ENCODE results near the gene SMOC1. TPM values are rescaled to one million over a fixed set of nuclear protein-coding genes. Genes with fewer than 3 reads are reported as not detected.

Gene SMOC1
- total and polyA plus RNA-seq, 9 of the 15 experiments (the other 6 are each of a cell fraction or from before 2014, with no cell fraction given), result 0.04 TPM; not detected in 8

DNA sequence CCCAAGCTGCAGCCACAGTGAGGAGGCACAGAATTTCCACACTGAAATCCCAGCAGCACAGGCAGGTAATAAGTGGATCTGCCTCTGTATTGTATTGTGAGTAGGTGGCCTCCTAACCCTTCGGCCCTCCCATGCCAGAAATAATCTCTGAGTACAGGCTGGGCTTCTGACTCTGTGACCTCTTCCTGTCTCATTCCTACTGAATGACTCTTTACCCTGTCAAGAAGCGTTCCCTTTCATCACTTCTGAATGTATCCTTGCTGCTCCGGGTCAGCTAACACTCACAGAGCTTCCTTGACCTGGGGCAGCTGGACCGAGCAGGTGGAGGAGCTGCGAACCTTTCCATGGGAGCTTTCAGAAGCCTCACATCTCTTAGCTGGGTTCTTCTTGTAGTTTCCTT is 190.0 kb downstream of the SMOC1 start (continued):
- TF ChIP-seq, protein P1, sequence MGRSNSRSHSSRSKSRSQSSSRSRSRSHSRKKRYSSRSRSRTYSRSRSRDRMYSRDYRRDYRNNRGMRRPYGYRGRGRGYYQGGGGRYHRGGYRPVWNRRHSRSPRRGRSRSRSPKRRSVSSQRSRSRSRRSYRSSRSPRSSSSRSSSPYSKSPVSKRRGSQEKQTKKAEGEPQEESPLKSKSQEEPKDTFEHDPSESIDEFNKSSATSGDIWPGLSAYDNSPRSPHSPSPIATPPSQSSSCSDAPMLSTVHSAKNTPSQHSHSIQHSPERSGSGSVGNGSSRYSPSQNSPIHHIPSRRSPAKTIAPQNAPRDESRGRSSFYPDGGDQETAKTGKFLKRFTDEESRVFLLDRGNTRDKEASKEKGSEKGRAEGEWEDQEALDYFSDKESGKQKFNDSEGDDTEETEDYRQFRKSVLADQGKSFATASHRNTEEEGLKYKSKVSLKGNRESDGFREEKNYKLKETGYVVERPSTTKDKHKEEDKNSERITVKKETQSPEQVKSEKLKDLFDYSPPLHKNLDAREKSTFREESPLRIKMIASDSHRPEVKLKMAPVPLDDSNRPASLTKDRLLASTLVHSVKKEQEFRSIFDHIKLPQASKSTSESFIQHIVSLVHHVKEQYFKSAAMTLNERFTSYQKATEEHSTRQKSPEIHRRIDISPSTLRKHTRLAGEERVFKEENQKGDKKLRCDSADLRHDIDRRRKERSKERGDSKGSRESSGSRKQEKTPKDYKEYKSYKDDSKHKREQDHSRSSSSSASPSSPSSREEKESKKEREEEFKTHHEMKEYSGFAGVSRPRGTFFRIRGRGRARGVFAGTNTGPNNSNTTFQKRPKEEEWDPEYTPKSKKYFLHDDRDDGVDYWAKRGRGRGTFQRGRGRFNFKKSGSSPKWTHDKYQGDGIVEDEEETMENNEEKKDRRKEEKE (IDR thresholded peaks at IDR 0.05; ENCODE audit: borderline replicate concordance in 1 of 2, control insufficient read depth in 1 of 2, low read depth in 2 of 2, low read length in 1 of 2), result no peak

DNA sequence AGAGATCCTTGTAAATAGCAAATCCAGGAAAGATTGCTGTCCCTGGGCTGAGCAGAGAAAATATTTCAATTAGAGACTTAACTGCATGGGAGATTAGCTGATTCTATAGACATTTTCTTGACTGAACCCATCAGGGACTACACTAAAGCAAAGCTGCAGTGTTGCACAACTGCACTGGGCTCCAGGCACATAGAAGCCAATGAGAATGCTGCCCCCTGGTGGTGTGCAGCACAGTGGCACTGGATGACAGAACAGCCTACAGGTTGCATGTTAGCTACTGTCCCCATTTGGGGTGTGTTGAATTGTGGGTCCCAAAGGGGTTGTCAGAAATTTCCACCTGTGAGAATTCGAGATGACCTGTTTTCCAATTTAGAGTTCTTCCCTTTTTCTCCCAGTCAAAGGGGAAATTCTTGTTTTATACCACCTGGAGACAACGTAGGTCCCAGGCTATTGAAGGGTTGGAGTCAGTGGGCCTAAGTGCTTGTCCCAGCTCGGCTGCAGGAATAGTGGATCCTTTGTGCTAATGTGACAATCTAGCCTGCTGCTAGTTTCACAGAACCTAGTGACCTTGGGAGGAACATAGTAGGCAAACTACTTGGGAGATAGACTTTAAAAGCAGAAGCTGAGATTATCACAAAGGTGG is 194.8 kb downstream of the SMOC1 start:
- no peaks in the 10 kb centered on the region for H3K4me1 ChIP-seq (replicated peaks in 1 of 2; ENCODE audit: control insufficient read depth in 2 of 2, insufficient read depth in 2 of 2, low read length in 2 of 2)
- H2AFZ ChIP-seq (ENCODE audit: low read depth, low read length), result no peak overlapping the region
- in situ Hi-C loops (cut with MboI), result no loop called here
- ATAC-seq (peak; percentile 92), FAIRE-seq (peak; percentile 67), DNase-seq (ENCODE audit: extremely low read depth in 1 of 4, low spot score in 3 of 4) (peak; percentile 59 to 68 (median 66))
- intact Hi-C loops (cut with micrococcal nuclease), result loop anchor here (1.0 kb wide), 1 partner anchor 256 kb away; no protein-coding TSS in a partner anchor
- no peaks in the 10 kb centered on the region for H3K36me3 ChIP-seq (ENCODE audit: control insufficient read depth, insufficient read depth, low read length)
- ChIA-PET CTCF (ENCODE audit: low intra/inter-chr PET ratio) (interaction anchor here (0.6 to 1.1 kb wide), 2 partner anchors 190 to 255 kb away, joined by 4 to 8 read pairs; no protein-coding TSS in a partner anchor), POLR2A (interaction anchor here (0.5 to 0.8 kb wide), 3 partner anchors 69 to 571 kb away, joined by 3 read pairs; no protein-coding TSS in a partner anchor)
- H4K20me1 ChIP-seq (replicated peaks; ENCODE audit: control insufficient read depth, insufficient read depth, low read length), result no peaks in the 10 kb centered on the region
- no peak overlapping the region for H3K4me3 ChIP-seq
- no peaks in the 10 kb centered on the region for H3K79me2 ChIP-seq (ENCODE audit: control insufficient read depth, insufficient read depth, low read length)
- WGBS (ENCODE audit: insufficient coverage, low coverage, missing lambda C conversion rate), result 0% methylated on average over 2 of the region's 3 CpGs
- no peaks in the 10 kb centered on the region for H3K9me1 ChIP-seq (ENCODE audit: control insufficient read depth, insufficient read depth, low read length)
- H3K27me3 ChIP-seq (ENCODE audit: control insufficient read depth in 2 of 2, insufficient read depth in 2 of 2, low read length in 2 of 2), result no peaks in the 10 kb centered on the region
- H3K9ac ChIP-seq (ENCODE audit: insufficient read depth in 1 of 2, low read depth in 2 of 2, low read length in 2 of 2), result no peak overlapping the region
- H3K4me2 ChIP-seq (ENCODE audit: insufficient read depth, low read length), result no peak overlapping the region
- no peak overlapping the region for H3K27ac ChIP-seq (ENCODE audit: extremely low read depth, low read depth, low read length)
- BruUV-seq (replicated peaks), result no TSS peak
- H3K9me3 ChIP-seq (replicated peaks; ENCODE audit: control insufficient read depth, insufficient read depth, low read depth, low read length), result no peaks in the 10 kb centered on the region
- TF ChIP-seq CEBPG (CRISPR knock-in tag; IDR thresholded peaks at IDR 0.05) (peak; percentile 81), CEBPG (tag; conservative IDR thresholded peaks at IDR 0.05 in 1 of 2, IDR thresholded peaks at IDR 0.05 in 1 of 2) (peak; percentile 69 to 74), CEBPB (tag; IDR thresholded peaks at IDR 0.05) (peak; percentile 95), RAD21 (CRISPR knock-in tag; conservative IDR thresholded peaks at IDR 0.05 in 1 of 2, IDR thresholded peaks at IDR 0.05 in 1 of 2) (peak; percentile 37 to 64; a peak in 3 of 4 replicates), CTCF (IDR thresholded peaks at IDR 0.05 in 2 of 3, conservative IDR thresholded peaks at IDR 0.05 in 1 of 3; ENCODE audit: insufficient read depth in 2 of 3, low read depth in 1 of 3, low read length in 3 of 3) (peak; percentile 64 to 76 (median 69))
- TF ChIP-seq, protein P2, sequence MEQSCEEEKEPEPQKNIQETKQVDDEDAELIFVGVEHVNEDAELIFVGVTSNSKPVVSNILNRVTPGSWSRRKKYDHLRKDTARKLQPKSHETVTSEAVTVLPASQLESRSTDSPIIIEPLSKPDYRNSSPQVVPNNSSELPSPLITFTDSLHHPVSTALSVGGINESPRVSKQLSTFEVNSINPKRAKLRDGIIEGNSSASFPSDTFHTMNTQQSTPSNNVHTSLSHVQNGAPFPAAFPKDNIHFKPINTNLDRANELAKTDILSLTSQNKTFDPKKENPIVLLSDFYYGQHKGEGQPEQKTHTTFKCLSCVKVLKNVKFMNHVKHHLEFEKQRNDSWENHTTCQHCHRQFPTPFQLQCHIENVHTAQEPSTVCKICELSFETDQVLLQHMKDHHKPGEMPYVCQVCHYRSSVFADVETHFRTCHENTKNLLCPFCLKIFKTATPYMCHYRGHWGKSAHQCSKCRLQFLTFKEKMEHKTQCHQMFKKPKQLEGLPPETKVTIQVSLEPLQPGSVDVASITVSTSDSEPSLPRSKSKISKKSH (CRISPR knock-in tag; IDR thresholded peaks at IDR 0.05), result no peak
